IMR-90 (cell line): ENCODE data around the gene CCDC33. TPM values are rescaled to one million over a fixed set of nuclear protein-coding genes. Genes with fewer than 3 reads are reported as not detected.

ENCODE experiments used
- ATAC-seq: fragments of 200-7000 bp; cut with Tn5 transposase; 2 replicates; pipeline ENCODE4 v1.9.1; 2020; ENCODE audit warnings: low read depth, mild to moderate bottlenecking, moderate library complexity
- BruUV-seq: library from RNA; stranded (reverse); fragments of 400-500 nt; replicated peaks from 2 replicates; lab custom pipeline; 2021; lab: Mats Ljungman, UMichigan
- CTCF ChIA-PET: fragments of 300-600 bp; formaldehyde crosslinking; extraction: SDS; loops from one replicate; lab custom pipeline; 2021; ENCODE audit warnings: antibody characterized with exemption; lab: Yijun Ruan, JAX
- POLR2A ChIA-PET: fragments of 300-600 bp; sonication (Branson Sonifier 250); formaldehyde crosslinking; loops from one replicate; lab custom pipeline; 2022; ENCODE audit warnings: antibody characterized with exemption; ENCODE audit not compliant: unreplicated experiment; lab: Charles Lee
- DNase-seq: peaks from one replicate; pipeline ENCODE4 v3.0.0; 2013
- H2AFZ ChIP-seq: replicated peaks from 2 replicates; pipeline ENCODE3; 2013; ENCODE audit warnings: low read length, mild to moderate bottlenecking; ENCODE audit not compliant: poor library complexity
- H2AK5ac ChIP-seq: 2 replicates; pipeline ENCODE4 v1.6.1; 2013; ENCODE audit warnings: low read depth, low read length, inconsistent platforms
- H2AK9ac ChIP-seq: replicated peaks from 2 replicates; pipeline ENCODE3; 2013; ENCODE audit warnings: mild to moderate bottlenecking, low read depth, low read length, moderate library complexity; ENCODE audit not compliant: poor library complexity
- H2BK120ac ChIP-seq: 2 replicates; pipeline ENCODE4 v1.6.1; 2013; ENCODE audit warnings: low read depth, low read length, inconsistent platforms
- H2BK15ac ChIP-seq: 3 replicates; pipeline ENCODE4 v1.6.1; 2013; ENCODE audit warnings: low read depth, low read length, inconsistent platforms
- H2BK20ac ChIP-seq: 2 replicates; pipeline ENCODE4 v1.6.1; 2013; ENCODE audit warnings: low read depth, mild to moderate bottlenecking, inconsistent platforms, low read length, moderate library complexity
- H2BK5ac ChIP-seq: 2 replicates; pipeline ENCODE4 v1.6.1; 2013; ENCODE audit warnings: mild to moderate bottlenecking, low read depth, low read length, inconsistent platforms; ENCODE audit not compliant: poor library complexity, severe bottlenecking
- H3K14ac ChIP-seq: replicated peaks from 2 replicates; pipeline ENCODE4 v1.6.1; 2013; ENCODE audit warnings: low read depth, low read length, inconsistent platforms
- H3K18ac ChIP-seq: 2 replicates; pipeline ENCODE4 v1.6.1; 2013; ENCODE audit warnings: low read depth, low read length, control low read depth
- H3K23ac ChIP-seq: 2 replicates; pipeline ENCODE4 v1.6.1; 2013; ENCODE audit warnings: low read depth, low read length, inconsistent platforms
- H3K27ac ChIP-seq: 2 replicates; pipeline ENCODE4 v1.5.1; 2013; ENCODE audit warnings: mild to moderate bottlenecking, control low read depth, low read length; ENCODE audit not compliant: insufficient read depth
- H3K27me3 ChIP-seq: 2 replicates; pipeline ENCODE4 v1.6.1; 2013; ENCODE audit warnings: low read length; ENCODE audit not compliant: control insufficient read depth, insufficient read depth
- H3K36me3 ChIP-seq: 2 replicates; pipeline ENCODE4 v1.6.1; 2013; ENCODE audit warnings: low read length, mixed read lengths; ENCODE audit not compliant: control insufficient read depth, insufficient read depth
- H3K4ac ChIP-seq: 2 replicates; pipeline ENCODE4 v1.6.1; 2013; ENCODE audit warnings: low read depth, low read length, inconsistent platforms
- H3K4me1 ChIP-seq: 2 replicates; pipeline ENCODE4 v1.6.1; 2013; ENCODE audit warnings: low read length, mixed read lengths; ENCODE audit not compliant: control insufficient read depth, insufficient read depth
- H3K4me2 ChIP-seq: 2 replicates; pipeline ENCODE4 v1.6.1; 2013; ENCODE audit warnings: low read depth, mild to moderate bottlenecking, control low read depth, low read length, moderate library complexity
- H3K4me3 ChIP-seq: 2 replicates; pipeline ENCODE4 v1.5.1; 2013; ENCODE audit warnings: low read depth, mild to moderate bottlenecking, control low read depth, low read length, moderate library complexity; ENCODE audit not compliant: insufficient read depth
- H3K56ac ChIP-seq: 2 replicates; pipeline ENCODE4 v1.6.1; 2013; ENCODE audit warnings: low read length, inconsistent platforms; ENCODE audit not compliant: insufficient read depth; ENCODE audit errors: extremely low read depth
- H3K79me1 ChIP-seq, 2 experiments: 2 replicates each; pipeline ENCODE4 v1.6.1; 2013; ENCODE audit warnings: low read length in 2 of 2, inconsistent platforms in 1 of 2, low read depth in 1 of 2
- H3K9ac ChIP-seq: 2 replicates; pipeline ENCODE4 v1.6.1; 2013; ENCODE audit warnings: low read depth, low read length, control low read depth
- H3K9me1 ChIP-seq: 2 replicates; pipeline ENCODE4 v1.6.1; 2013; ENCODE audit warnings: low read length, inconsistent platforms; ENCODE audit not compliant: insufficient read depth
- H3K9me3 ChIP-seq: 2 replicates; pipeline ENCODE4 v1.6.1; 2013; ENCODE audit warnings: low read length; ENCODE audit not compliant: control insufficient read depth, insufficient read depth
- H4K20me1 ChIP-seq: 2 replicates; pipeline ENCODE4 v1.6.1; 2013; ENCODE audit warnings: low read length, inconsistent platforms; ENCODE audit not compliant: insufficient read depth
- H4K5ac ChIP-seq: 2 replicates; pipeline ENCODE4 v1.6.1; 2013; ENCODE audit warnings: mild to moderate bottlenecking, low read depth, low read length, control low read depth
- H4K8ac ChIP-seq, 2 experiments: 2 replicates each; pipeline ENCODE4 v1.6.1; 2013; ENCODE audit warnings: low read depth in 2 of 2, low read length in 2 of 2, control low read depth in 1 of 2, inconsistent platforms in 1 of 2
- H4K91ac ChIP-seq: 2 replicates; pipeline ENCODE4 v1.6.1; 2013; ENCODE audit warnings: low read depth, low read length, inconsistent platforms; ENCODE audit not compliant: insufficient read depth
- CEBPB ChIP-seq: IDR thresholded peaks from 2 replicates; pipeline ENCODE4 v1.6.1; 2012; ENCODE audit warnings: low read depth, low read length, improper control_type of control experiment
- CHD1 ChIP-seq: IDR thresholded peaks from 2 replicates; pipeline ENCODE4 v1.6.1; 2012; ENCODE audit warnings: low read depth, low read length, improper control_type of control experiment
- CTCF ChIP-seq: conservative IDR thresholded peaks from 2 replicates; pipeline ENCODE4 v1.5.1; 2012; ENCODE audit warnings: mild to moderate bottlenecking, low read depth, low read length, improper control_type of control experiment
- FOS ChIP-seq: fragments of 150-350 bp; IDR thresholded peaks from 2 replicates; pipeline ENCODE4 v1.6.1; 2016; ENCODE audit warnings: low read depth, low read length
- MXI1 ChIP-seq: IDR thresholded peaks from 2 replicates; pipeline ENCODE4 v1.6.1; 2012; ENCODE audit warnings: low read depth, mild to moderate bottlenecking, low read length, moderate library complexity, borderline replicate concordance
- NFE2L2 ChIP-seq: fragments of 150-350 bp; IDR thresholded peaks from 2 replicates; pipeline ENCODE4 v1.6.1; 2016; ENCODE audit warnings: low read depth, mild to moderate bottlenecking, low read length
- RAD21 ChIP-seq: IDR thresholded peaks from 2 replicates; pipeline ENCODE4 v1.6.1; 2012; ENCODE audit warnings: low read length, improper control_type of control experiment
- SMC3 ChIP-seq: fragments of 150-350 bp; IDR thresholded peaks from 2 replicates; pipeline ENCODE4 v1.6.1; 2016; ENCODE audit warnings: low read depth, mild to moderate bottlenecking, antibody characterized with exemption, low read length, moderate library complexity
- WGBS, 2 experiments: methylation state at CpG; one replicate each; pipeline versions ENCODE4 v1.1.5 to v1.1.7; 2013; ENCODE audit warnings: missing lambda C conversion rate in 2 of 2; ENCODE audit not compliant: insufficient read length in 1 of 2; ENCODE audit errors: extremely low coverage in 2 of 2; 5-methylcytosine and 5-hydroxymethylcytosine counted together
- dilution Hi-C: fragments of 300-500 bp; cut with HindIII; formaldehyde crosslinking; loops from one replicate; pipeline ENCODE4 v1.14.3; 2018; ENCODE audit warnings: low sequenced_read_pairs; ENCODE audit not compliant: unreplicated experiment
- in situ Hi-C: fragments of 300-500 bp; cut with MboI; formaldehyde crosslinking; loops from 3 replicates; pipeline ENCODE4 v1.14.3; 2019; ENCODE audit warnings: low sequenced_read_pairs, inconsistent platforms, mixed read lengths
- intact Hi-C: fragments of 100-400 bp; cut with micrococcal nuclease; formaldehyde crosslinking; loops from 2 replicates; pipeline ENCODE4 v1.10.0; 2022
- polyA plus RNA-seq, 3 experiments: library from polyadenylated mRNA; depleted of rRNA; stranded (reverse); fragments of >200 nt; gene quantifications; 2 replicates each; pipeline ENCODE4 v1.2.3, GENCODE V29; 2012; ENCODE audit warnings: low replicate concordance in 1 of 3
- total RNA-seq: library from RNA; depleted of rRNA; stranded (reverse); fragments of >200 nt; gene quantifications from 2 replicates; pipeline ENCODE4 v1.2.3, GENCODE V29; 2012
- TF ChIP-seq, protein P1 (sequence below): fragments of 150-350 bp; IDR thresholded peaks from 2 replicates; pipeline ENCODE4 v1.6.1; 2016; ENCODE audit warnings: low read depth, mild to moderate bottlenecking, low read length, moderate library complexity, borderline replicate concordance

Gene CCDC33
- total and polyA plus RNA-seq, 2 of the 4 experiments (the other 2 are of a cell fraction): not detected

DNA sequence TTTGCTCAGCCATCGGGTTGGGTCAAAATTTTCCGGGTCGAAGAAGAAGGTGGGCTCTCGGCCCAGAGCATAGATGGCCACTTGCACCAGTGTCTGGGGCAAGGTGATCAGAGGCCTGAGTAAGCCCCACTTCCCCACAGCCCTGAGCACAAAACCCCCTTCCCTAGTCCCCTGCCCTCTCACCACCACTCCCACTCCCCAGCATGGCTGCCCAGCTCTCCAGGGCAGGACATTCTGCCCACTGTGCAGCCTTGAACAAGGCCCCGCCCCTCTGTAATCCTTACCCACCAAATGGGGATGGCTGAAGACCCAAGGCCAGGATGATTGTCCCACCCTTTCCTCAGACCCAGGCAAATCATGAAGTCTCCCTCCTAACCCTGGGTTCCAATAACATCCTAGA is 102.5 kb downstream of the CCDC33 start:
- intact Hi-C loops: no loop called here
- H3K4ac ChIP-seq: no peak overlapping the region
- CTCF ChIA-PET: no interaction called here
- H3K56ac ChIP-seq: no peak overlapping the region
- DNase-seq (no peak), ATAC-seq (no peak)
- H3K27ac ChIP-seq: no peak overlapping the region
- no peak overlapping the region for H2AFZ ChIP-seq
- BruUV-seq: no TSS peak
- TF ChIP-seq RAD21 (no peak), CHD1 (no peak), SMC3 (no peak), NFE2L2 (no peak), CEBPB (no peak), CTCF (no peak), MXI1 (no peak), FOS (no peak)
- TF ChIP-seq, protein P1, sequence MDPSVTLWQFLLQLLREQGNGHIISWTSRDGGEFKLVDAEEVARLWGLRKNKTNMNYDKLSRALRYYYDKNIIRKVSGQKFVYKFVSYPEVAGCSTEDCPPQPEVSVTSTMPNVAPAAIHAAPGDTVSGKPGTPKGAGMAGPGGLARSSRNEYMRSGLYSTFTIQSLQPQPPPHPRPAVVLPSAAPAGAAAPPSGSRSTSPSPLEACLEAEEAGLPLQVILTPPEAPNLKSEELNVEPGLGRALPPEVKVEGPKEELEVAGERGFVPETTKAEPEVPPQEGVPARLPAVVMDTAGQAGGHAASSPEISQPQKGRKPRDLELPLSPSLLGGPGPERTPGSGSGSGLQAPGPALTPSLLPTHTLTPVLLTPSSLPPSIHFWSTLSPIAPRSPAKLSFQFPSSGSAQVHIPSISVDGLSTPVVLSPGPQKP: no peak
- no peak overlapping the region for H3K23ac ChIP-seq
- peaks cover 17% of the 10 kb centered on the region; the same call in 1 of the 2 replicates for H3K9me1 ChIP-seq
- no peak overlapping the region for H2BK5ac ChIP-seq
- no peaks in the 10 kb centered on the region for H3K79me1 ChIP-seq
- no peak overlapping the region for H3K14ac ChIP-seq
- POLR2A ChIA-PET: no interaction called here
- H2AK5ac ChIP-seq: no peak overlapping the region
- no peak overlapping the region for H3K9ac ChIP-seq
- H2BK120ac ChIP-seq: no peak overlapping the region
- dilution Hi-C loops: no loop called here
- H3K18ac ChIP-seq: no peak overlapping the region
- no peak overlapping the region for H4K91ac ChIP-seq
- in situ Hi-C loops: no loop called here
- no peak overlapping the region for H2AK9ac ChIP-seq
- H2BK15ac ChIP-seq: no peak overlapping the region
- H2BK20ac ChIP-seq: no peak overlapping the region
- no peaks in the 10 kb centered on the region for H4K20me1 ChIP-seq
- H3K9me3 ChIP-seq: no peaks in the 10 kb centered on the region
- no peak overlapping the region for H4K8ac ChIP-seq
- H3K4me1 ChIP-seq: peaks cover 2% of the 10 kb centered on the region; the same call in 1 of the 2 replicates
- no peaks in the 10 kb centered on the region for H3K36me3 ChIP-seq
- H3K27me3 ChIP-seq: peaks cover 24% of the 10 kb centered on the region
- WGBS, 2 experiments: 80% methylated on average over 2 of the region's 5 CpGs; no CpG with 5 or more reads in 1 of the 2 experiments
- H3K4me3 ChIP-seq: no peak overlapping the region
- no peak overlapping the region for H3K4me2 ChIP-seq
- no peak overlapping the region for H4K5ac ChIP-seq
